ENCODE data around the gene MFAP1. TPM values are rescaled to one million over a fixed set of nuclear protein-coding genes. Genes with fewer than 3 reads are reported as not detected.
"Not testable (repeated sequence)": the region's sequence is repeated elsewhere in the genome, so short reads cannot be mapped to it uniquely, and the experiment has no call there.

Gene MFAP1
- total and polyA plus RNA-seq, 2 experiments from 2014 or later, result 24.5 to 34.9 TPM

GRCh38 chr15:43808435-43808950, 16.0 kb downstream of the MFAP1 start:
- no peak for DNase-seq (ENCODE audit: low spot score)
- no peaks in the 10 kb centered on the region for H3K27me3 ChIP-seq (ENCODE audit: insufficient read depth)
- no peaks in the 10 kb centered on the region for H3K4me1 Mint-ChIP-seq

GRCh38 chr15:43802676-43803075, 21.8 kb downstream of the MFAP1 start:
- not testable (repeated sequence) for ATAC-seq; H3K4me2 ChIP-seq; H2AFZ ChIP-seq; H3K9me2 ChIP-seq (ENCODE audit: insufficient read depth); H3K4me3 Mint-ChIP-seq; H3K9me3 Mint-ChIP-seq; H3K27ac Mint-ChIP-seq; H3K27me3 ChIP-seq (ENCODE audit: insufficient read depth); H4K20me1 ChIP-seq (replicated peaks; ENCODE audit: insufficient read depth); H3K4me3 ChIP-seq; H3K27ac ChIP-seq (ENCODE audit: low read depth); DNase-seq (ENCODE audit: low spot score)
- Histone ChIP-seq H3K36me3 (ENCODE audit: insufficient read depth) (peaks cover 19% of the 10 kb centered on the region), H3K79me2 (replicated peaks; ENCODE audit: insufficient read depth) (peaks cover 15% of the 10 kb centered on the region), H3K4me1 (ENCODE audit: insufficient read depth) (peaks cover 24% of the 10 kb centered on the region), H3F3A (replicated peaks; ENCODE audit: low read depth) (peaks cover 38% of the 10 kb centered on the region)
- peaks cover 26% of the 10 kb centered on the region for H3K4me1 Mint-ChIP-seq
- peaks cover 73% of the 10 kb centered on the region for H3K36me3 Mint-ChIP-seq (ENCODE audit: low read depth)
- H3K27me3 Mint-ChIP-seq (ENCODE audit: insufficient read depth, low read depth, poor library complexity), result peaks cover 15% of the 10 kb centered on the region

More at GRCh38 chr15:43808435-43808950, 16.0 kb downstream of the MFAP1 start:
- Histone ChIP-seq H3K79me2 (replicated peaks; ENCODE audit: insufficient read depth) (0 out of 2 replicates have a peak, but pooled peaks cover 3% of the 10 kb centered on the region), H3K4me2 (no peak overlapping the region), H3F3A (replicated peaks; ENCODE audit: low read depth) (peaks cover 18% of the 10 kb centered on the region; the same call in 1 of the 2 replicates), H3K27ac (ENCODE audit: low read depth) (no peak overlapping the region), H3K9me2 (ENCODE audit: insufficient read depth) (no peaks in the 10 kb centered on the region), H3K4me1 (ENCODE audit: insufficient read depth) (no peaks in the 10 kb centered on the region), H3K4me3 (no peak overlapping the region), H4K20me1 (replicated peaks; ENCODE audit: insufficient read depth) (no peaks in the 10 kb centered on the region; the same call in 1 of the 2 replicates), H3K36me3 (ENCODE audit: insufficient read depth) (peaks cover 74% of the 10 kb centered on the region), H2AFZ (no peak overlapping the region)
- Mint-ChIP-seq H3K27ac (no peak overlapping the region), H3K36me3 (ENCODE audit: low read depth) (peaks cover 84% of the 10 kb centered on the region), H3K4me3 (no peak overlapping the region), H3K9me3 (no peaks in the 10 kb centered on the region), H3K27me3 (ENCODE audit: insufficient read depth, low read depth, poor library complexity) (peaks cover 3% of the 10 kb centered on the region)
- TF ChIP-seq ZNF331 (CRISPR knock-in tag; IDR thresholded peaks at IDR 0.05; ENCODE audit: low read depth), result no peak
- no peak for TF ChIP-seq CTCF (conservative IDR thresholded peaks at IDR 0.05; ENCODE audit: low read depth in 2 of 2)
- TF ChIP-seq POLR2AphosphoS5 (IDR thresholded peaks at IDR 0.05; ENCODE audit: low read depth), result no peak
- TF ChIP-seq CREB1 (CRISPR knock-in tag; IDR thresholded peaks at IDR 0.05; ENCODE audit: low read depth), result no peak
- TF ChIP-seq NANOG (IDR thresholded peaks at IDR 0.05; ENCODE audit: borderline replicate concordance), result no peak
- no peak for TF ChIP-seq ETS1 (IDR thresholded peaks at IDR 0.05)
- TF ChIP-seq EZH2phosphoT487 (IDR thresholded peaks at IDR 0.05; ENCODE audit: unreplicated experiment), result no peak
- no peak for ATAC-seq
